ENCODE measurements around the gene PLIN5.

PLIN5 gene

DNA sequence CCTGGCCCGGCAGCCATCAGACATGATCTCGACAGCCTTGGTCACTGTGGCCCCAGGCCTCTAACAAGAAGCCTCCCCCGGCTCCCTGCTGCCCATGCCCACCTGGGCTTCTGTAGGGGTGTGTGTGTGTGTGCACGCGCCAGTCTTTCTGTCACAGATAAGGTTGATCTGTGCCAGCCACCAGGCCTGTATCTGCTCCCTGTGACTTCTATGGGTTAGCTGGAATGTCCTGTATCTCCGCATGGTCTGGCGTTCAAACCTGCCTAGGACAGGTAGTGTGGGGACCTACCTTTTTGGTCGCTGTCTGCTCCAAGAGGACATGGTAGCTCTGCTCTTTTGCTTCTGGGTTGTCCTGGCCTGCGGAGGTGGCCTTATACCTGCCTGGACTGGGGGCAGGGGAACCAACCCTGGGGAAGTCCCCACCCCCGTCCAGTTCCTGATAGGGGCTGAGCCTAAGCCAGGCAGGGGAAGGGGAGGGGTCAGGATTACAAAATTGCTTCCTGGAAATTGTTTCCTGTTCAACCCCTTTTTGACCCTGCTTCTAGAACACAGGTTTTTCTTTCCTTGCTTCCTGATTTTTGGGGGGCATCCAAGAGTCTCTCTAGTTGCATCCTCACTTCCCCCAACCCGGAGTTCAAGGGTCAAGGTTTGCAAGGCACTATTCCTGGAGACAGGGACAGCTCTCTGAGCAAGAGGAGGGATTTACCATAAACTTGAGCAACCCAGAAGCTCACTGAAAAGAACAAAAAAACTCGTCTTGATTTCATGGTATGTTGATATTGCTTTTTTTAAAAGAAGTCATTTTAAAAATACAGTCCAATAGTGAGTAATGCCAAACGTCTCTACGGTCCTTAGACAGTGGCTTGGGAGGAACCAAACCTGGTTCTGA lies 4.9 kb upstream of the PLIN5 start, which contains the start of gene LRG1:
Gene LRG1 (minus strand): TSS at position 344 of the 889 bp plus-strand sequence. CDS start 23 bp downstream, at position 321.
- CTCF ChIA-PET, result interaction anchor here (0.8 kb wide), 2 partner anchors 11 to 15 kb away, joined by 5 read pairs; no protein-coding TSS in a partner anchor
- no peak for DNase-seq (ENCODE audit: extremely low spot score)
- TF ChIP-seq ELF4 (IDR thresholded peaks at IDR 0.05) (no peak), LEF1 (IDR thresholded peaks at IDR 0.05; ENCODE audit: borderline replicate concordance) (no peak), TARDBP (IDR thresholded peaks at IDR 0.05) (no peak), FOXM1 (IDR thresholded peaks at IDR 0.05; ENCODE audit: borderline replicate concordance) (no peak), SP1 (IDR thresholded peaks at IDR 0.05) (no peak), CTBP1 (IDR thresholded peaks at IDR 0.05; ENCODE audit: borderline replicate concordance) (no peak), FOXK2 (IDR thresholded peaks at IDR 0.05) (no peak), NFRKB (IDR thresholded peaks at IDR 0.05) (no peak)
- POLR2A ChIA-PET, result interaction anchor here (1.1 kb wide), 2 partner anchors 65 to 68 kb away, joined by 3 read pairs; no protein-coding TSS in a partner anchor

DNA sequence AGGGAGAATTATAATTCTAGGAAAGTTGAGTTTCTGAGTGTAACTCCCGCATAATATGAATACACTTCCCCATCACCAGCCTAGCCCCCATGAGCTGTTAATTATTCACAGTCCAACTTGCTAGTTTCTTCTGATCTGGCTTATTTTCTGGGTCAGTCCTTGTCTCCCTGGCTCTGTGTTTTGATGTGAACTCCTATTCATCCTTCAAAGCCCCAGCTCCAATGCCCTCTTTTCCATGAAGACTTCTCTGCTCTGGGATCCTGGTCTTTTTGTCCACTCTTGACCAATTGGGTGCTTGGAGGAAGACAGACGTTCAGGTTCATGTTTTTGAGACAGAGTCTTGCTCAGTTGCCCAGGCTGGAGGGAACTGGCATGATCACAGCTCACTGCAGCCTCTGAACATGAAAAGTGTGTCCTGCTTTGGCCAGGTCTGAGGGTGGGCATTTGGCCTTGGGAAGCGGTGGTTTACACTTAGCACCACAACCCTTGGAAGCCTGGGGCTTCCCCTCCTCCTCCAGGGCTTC lies 4.2 kb upstream of the PLIN5 start:
- CTCF ChIA-PET, result interaction anchor here (0.8 kb wide), 2 partner anchors 12 to 14 kb away, joined by 5 read pairs; no protein-coding TSS in a partner anchor
- TF ChIP-seq PKNOX1 (IDR thresholded peaks at IDR 0.05) (no peak), HDGF (IDR thresholded peaks at IDR 0.05; ENCODE audit: borderline replicate concordance) (no peak), SP1 (IDR thresholded peaks at IDR 0.05) (no peak), CTBP1 (IDR thresholded peaks at IDR 0.05; ENCODE audit: borderline replicate concordance) (no peak), LEF1 (IDR thresholded peaks at IDR 0.05; ENCODE audit: borderline replicate concordance) (no peak), TARDBP (IDR thresholded peaks at IDR 0.05) (no peak), FOXK2 (IDR thresholded peaks at IDR 0.05) (no peak), SUZ12 (IDR thresholded peaks at IDR 0.05) (no peak), BHLHE40 (IDR thresholded peaks at IDR 0.05; ENCODE audit: borderline replicate concordance) (no peak), FOXM1 (IDR thresholded peaks at IDR 0.05; ENCODE audit: borderline replicate concordance) (no peak), L3MBTL2 (conservative IDR thresholded peaks at IDR 0.05) (no peak), ELF4 (IDR thresholded peaks at IDR 0.05) (no peak)
- POLR2A ChIA-PET, result interaction anchor here (0.8 to 1.1 kb wide), 3 partner anchors 8 to 68 kb away, joined by 3 read pairs; no protein-coding TSS in a partner anchor
- no peak for DNase-seq (ENCODE audit: extremely low spot score)

GRCh38 chr19:4538601-4538954 lies 3.6 kb upstream of the PLIN5 start:
- CTCF ChIA-PET, result interaction anchor here (0.8 to 0.9 kb wide), 2 partner anchors 13 to 16 kb away, joined by 3 to 5 read pairs; no protein-coding TSS in a partner anchor
- POLR2A ChIA-PET, result interaction anchor here (0.8 to 1.1 kb wide), 2 partner anchors 9 to 64 kb away, joined by 3 read pairs; no protein-coding TSS in a partner anchor
- DNase-seq (ENCODE audit: extremely low spot score), result no peak
- TF ChIP-seq SUZ12 (IDR thresholded peaks at IDR 0.05) (no peak), NFRKB (IDR thresholded peaks at IDR 0.05) (no peak), ZNF384 (IDR thresholded peaks at IDR 0.05) (no peak), ELF4 (IDR thresholded peaks at IDR 0.05) (no peak), LEF1 (IDR thresholded peaks at IDR 0.05; ENCODE audit: borderline replicate concordance) (no peak), BHLHE40 (IDR thresholded peaks at IDR 0.05; ENCODE audit: borderline replicate concordance) (no peak), L3MBTL2 (conservative IDR thresholded peaks at IDR 0.05) (no peak), FOXA1 (IDR thresholded peaks at IDR 0.05) (no peak), FOXK2 (IDR thresholded peaks at IDR 0.05) (no peak), SP1 (IDR thresholded peaks at IDR 0.05) (no peak)

DNA sequence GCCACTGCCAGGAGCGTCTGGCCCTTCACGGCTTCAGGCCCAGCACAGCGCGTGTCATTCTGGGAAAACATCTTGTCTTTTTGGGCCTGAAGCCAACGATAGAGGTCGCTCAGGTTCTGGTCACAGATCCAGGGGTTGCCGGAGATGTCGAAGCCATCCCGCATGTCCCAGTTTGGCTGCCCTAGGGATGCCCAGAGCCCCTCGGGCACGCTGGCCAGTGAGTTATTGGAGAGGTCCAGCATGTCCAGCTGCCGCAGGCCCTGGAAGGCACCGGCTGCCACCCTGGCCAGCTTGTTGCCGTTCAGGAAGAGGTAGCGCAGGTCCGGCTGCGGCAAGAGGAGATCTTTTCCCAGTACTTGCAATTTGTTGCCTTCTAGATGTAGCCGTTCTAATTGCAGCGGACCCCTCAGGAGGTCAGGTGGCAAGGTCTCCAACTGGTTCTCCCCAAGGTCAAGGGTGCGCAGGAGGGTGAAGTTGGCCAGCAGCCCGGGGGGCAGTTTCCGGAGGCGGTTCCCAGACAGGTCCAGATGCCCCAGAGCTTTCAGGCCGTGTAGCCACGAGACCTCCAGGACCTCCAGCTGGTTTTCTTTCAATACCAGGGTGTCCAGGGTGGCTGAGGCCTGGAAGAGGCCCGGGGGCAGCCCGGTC lies 3.1 kb upstream of the PLIN5 start:
- POLR2A ChIA-PET, result no interaction called here
- CTCF ChIA-PET, result interaction anchor here (0.9 kb wide), 1 partner anchor 15 kb away, joined by 3 read pairs; no protein-coding TSS in a partner anchor
- no peak for TF ChIP-seq BHLHE40 (IDR thresholded peaks at IDR 0.05; ENCODE audit: borderline replicate concordance)
- TF ChIP-seq ARNT (IDR thresholded peaks at IDR 0.05), result no peak
- DNase-seq (ENCODE audit: extremely low spot score), result no peak

DNA sequence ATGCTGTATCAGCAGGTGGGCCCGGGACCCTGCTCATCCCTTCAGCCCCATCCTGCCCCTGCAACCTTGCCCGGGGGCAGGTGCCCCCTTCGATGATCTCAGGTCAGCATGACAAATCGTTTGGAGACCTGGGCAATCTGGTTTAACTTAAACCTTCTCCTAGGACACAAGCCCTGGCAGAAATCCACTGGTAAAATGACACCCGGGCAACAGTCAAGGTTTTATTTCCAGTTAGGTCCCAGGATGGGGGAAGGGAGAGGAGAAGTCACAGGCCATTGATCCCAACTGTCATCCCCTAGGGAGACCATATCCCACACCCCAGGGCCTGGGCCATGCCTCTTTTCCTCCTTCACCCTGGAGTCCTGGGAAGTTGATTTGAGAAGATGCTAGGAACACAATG lies 1.8 kb upstream of the PLIN5 start:
- POLR2A ChIA-PET, result interaction anchor here (1.1 kb wide), 1 partner anchor 139 kb away, joined by 3 read pairs; no protein-coding TSS in a partner anchor
- no peak for DNase-seq (ENCODE audit: extremely low spot score)
- CTCF ChIA-PET, result no interaction called here
- TF ChIP-seq CTBP1 (IDR thresholded peaks at IDR 0.05; ENCODE audit: borderline replicate concordance) (no peak), L3MBTL2 (conservative IDR thresholded peaks at IDR 0.05) (no peak), ZNF384 (IDR thresholded peaks at IDR 0.05) (no peak), PKNOX1 (IDR thresholded peaks at IDR 0.05) (no peak), ELF4 (IDR thresholded peaks at IDR 0.05) (no peak), TARDBP (IDR thresholded peaks at IDR 0.05) (no peak), BHLHE40 (IDR thresholded peaks at IDR 0.05; ENCODE audit: borderline replicate concordance) (no peak), FOXA1 (IDR thresholded peaks at IDR 0.05) (no peak), NFRKB (IDR thresholded peaks at IDR 0.05) (no peak), FOXM1 (IDR thresholded peaks at IDR 0.05; ENCODE audit: borderline replicate concordance) (no peak), ARNT (IDR thresholded peaks at IDR 0.05) (no peak), SP1 (IDR thresholded peaks at IDR 0.05) (no peak), FOXK2 (IDR thresholded peaks at IDR 0.05) (no peak), SUZ12 (IDR thresholded peaks at IDR 0.05) (no peak)

DNA sequence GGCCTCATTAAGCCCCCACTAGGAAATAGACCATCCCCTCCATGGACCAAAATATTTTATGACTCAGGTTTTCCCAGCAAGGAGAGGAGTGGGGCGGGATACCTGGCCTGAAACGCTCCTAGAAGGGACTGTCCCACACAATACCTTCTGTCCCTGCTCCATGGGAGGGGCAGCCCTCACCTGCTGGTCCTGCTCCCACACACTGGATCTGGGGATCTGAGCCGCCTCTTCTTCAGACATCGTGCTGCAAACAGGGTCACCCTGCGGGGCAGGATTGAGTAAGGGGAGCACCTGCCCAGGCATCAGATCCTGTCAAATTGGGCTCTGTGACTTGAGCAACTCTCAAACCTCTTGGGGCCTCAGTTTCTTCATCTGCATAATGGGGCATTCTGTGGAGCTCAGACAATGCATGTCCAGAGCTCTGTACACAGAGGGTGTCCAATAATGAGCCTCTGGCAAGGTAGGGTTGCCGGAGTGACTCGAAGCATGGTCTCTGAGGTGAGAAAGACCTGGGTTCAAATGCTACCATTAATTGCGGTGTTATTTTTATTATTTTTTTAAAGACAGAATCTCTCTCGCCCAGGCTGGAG lies 1.1 kb downstream of the PLIN5 start:
- CTCF ChIA-PET, result interaction anchor here (2.0 kb wide), 2 partner anchors 8 to 11 kb away, joined by 13 to 20 read pairs; no protein-coding TSS in a partner anchor
- POLR2A ChIA-PET, result interaction anchor here (1.4 to 1.5 kb wide), 2 partner anchors 63 kb away, joined by 3 read pairs; no protein-coding TSS in a partner anchor
- TF ChIP-seq FOXM1 (IDR thresholded peaks at IDR 0.05; ENCODE audit: borderline replicate concordance) (no peak), SUZ12 (IDR thresholded peaks at IDR 0.05) (no peak), TARDBP (IDR thresholded peaks at IDR 0.05) (no peak), FOXA1 (IDR thresholded peaks at IDR 0.05) (no peak), FOXK2 (IDR thresholded peaks at IDR 0.05) (no peak), ELF4 (IDR thresholded peaks at IDR 0.05) (no peak), ARNT (IDR thresholded peaks at IDR 0.05) (no peak), L3MBTL2 (conservative IDR thresholded peaks at IDR 0.05) (no peak), ZNF384 (IDR thresholded peaks at IDR 0.05) (no peak)
- DNase-seq (ENCODE audit: extremely low spot score), result no peak

Measured in HEK293T (cell line).